GM18907 (cell line): Measurements from ENCODE around the gene CHN2.
"Not testable (repeated sequence)": the region's sequence is repeated elsewhere in the genome, so short reads cannot be mapped to it uniquely, and the experiment has no call there.

Experiments
- ATAC-seq: cut with Tn5 transposase; IDR thresholded peaks from one replicate; pipeline ENCODE4 v1.9.1; 2021; ENCODE audit warnings: mild to moderate bottlenecking, moderate library complexity; ENCODE audit not compliant: unreplicated experiment

The CHN2 gene

GRCh38 chr7:29254591-29254990 is 60.0 kb downstream of the CHN2 start:
- no peak for ATAC-seq

DNA sequence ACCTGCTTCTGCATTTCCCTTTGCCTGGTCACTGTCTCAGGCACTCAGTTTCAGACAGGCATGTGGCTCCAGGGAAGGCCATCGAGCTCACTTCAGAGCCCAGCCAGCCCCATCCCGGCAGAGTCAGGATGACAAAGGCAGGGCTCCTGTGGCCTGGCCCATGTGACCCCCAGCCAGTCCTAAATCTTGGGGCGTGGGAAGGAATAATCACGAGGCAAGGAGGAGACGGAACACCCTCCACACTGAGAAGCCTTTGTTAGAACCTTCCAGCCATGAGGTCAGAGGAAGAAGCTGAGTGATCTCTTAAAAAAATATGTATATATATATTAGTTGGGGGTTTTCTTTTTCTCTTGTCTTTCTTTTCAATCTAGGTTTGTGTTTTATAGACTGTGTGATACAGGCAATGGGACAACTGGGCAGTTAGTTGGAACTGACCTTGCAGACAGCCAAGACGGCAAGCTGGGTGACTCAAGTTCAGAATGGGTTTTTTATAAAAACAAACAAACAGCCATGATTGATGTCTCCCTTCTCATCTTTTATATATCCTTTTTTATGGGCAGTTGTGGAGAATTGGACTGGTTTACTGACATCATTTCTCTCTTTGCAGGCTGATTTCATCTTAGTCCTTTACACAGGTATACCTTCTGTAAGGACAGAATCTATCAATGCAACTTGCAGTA is 60.8 kb downstream of the CHN2 start:
- no peak for ATAC-seq

GRCh38 chr7:29255906-29256692 is 61.5 kb downstream of the CHN2 start:
- ATAC-seq: no peak

DNA sequence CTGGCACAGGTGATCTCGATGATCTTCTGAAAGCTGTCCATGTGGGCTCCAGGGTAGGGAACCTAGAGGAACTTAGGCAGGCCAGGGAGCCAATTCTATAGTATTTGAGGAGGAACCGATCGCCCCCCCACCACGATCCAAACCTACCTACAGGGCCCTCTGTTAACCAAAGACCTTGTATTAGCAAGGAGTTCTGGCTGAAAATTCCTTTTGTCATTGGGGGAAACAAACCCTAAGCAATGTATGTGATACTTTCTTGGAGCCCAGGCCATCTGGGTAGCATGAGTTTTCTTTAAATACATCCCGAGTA is 62.1 kb downstream of the CHN2 start:
- no peak for ATAC-seq

- ATAC-seq: no peak
Observed at GRCh38 chr7:29258951-29259350, 64.4 kb downstream of the CHN2 start.

DNA sequence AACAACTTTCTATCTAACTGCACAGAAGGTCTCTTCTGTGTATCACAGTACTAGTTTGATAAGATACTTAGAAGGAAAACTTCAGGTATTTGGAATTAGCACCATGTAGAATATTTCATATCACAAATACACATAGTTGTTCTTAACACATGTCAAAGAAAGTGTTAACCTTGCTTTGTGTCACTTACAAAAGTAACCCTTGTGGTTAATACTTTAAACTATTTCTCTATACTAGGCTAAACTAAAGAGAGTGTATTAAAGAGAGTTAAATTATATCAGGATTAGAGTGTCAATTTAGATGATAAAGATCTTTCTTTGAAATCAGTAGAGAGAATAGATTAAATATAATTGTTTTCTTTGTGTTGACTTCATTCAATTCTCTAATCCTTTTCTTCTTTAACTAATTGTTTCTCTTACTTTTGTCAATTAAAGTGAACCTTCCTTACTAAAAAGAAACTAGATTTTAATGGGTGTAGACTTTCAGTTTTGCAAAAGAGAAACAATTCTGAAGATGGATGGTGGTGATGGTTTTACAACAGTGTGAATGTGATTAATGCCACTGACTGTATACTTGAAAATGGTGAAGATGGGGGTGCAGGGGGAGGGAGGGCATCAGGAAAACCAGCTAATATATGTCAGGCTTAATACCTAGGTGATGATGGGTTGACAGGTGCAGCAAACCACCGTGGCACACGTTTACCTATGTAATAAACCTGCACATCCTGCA is 67.8 kb downstream of the CHN2 start:
- no peak for ATAC-seq

- ATAC-seq: not testable (repeated sequence)
Observed at GRCh38 chr7:29263601-29264207, 69.1 kb downstream of the CHN2 start.

GRCh38 chr7:29265208-29265923 is 70.8 kb downstream of the CHN2 start:
- no peak for ATAC-seq

DNA sequence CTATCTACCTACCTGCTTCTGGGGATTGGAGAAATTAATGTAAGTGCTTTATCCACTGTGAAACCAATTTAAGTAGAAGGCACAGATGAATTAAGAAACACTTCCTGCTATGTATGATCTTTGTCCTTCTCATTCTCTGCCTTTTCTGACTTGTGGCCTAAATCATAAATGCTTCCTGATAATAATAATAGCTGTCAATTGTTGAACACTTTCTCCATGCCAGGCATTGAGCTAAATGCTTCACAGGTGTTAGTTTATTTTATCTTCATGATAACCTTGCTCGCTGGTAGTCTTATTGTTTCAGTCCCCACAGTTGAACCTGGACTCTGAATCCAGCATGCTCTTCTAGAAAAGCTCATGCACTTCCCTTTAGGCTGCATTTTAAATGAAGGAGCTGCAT is 75.4 kb downstream of the CHN2 start:
- no peak for ATAC-seq

- no peak for ATAC-seq
Observed at GRCh38 chr7:29270594-29271318, 76.2 kb downstream of the CHN2 start.

DNA sequence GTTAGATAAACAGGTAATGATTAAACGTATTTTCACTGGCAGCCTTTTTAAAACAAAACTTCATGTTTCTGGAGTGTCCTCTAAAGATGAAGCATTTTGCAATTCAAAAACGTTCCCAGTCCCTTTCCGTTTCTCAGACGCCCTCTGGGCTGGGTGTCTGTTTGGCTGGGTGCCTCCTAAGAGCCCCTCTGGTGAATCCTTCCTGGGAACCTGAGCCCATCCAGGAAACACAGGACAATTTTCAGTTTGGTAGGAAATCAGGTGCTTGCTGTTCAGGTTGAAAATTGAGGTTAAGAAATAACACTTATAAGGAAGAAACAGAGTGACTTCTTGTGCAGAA is 76.7 kb downstream of the CHN2 start:
- ATAC-seq: no peak

DNA sequence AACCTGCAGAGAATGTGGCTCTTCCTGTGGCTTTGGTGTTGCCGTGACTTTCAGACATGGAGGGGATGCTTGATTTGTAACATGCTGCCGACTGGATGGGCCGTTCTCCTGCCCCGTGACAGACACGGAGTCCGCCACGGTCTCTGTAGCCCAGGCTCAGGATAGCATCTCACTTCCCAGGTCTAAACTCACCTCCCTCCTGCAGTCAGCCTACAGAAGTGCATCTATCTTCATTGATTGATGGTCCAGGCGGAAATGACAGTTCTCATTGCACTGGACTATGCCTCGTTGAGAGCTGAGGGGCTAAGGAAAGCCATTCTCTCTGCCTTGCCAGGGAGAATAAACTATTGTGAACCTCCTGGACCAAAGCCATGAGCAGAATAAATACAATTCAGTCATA is 77.5 kb downstream of the CHN2 start:
- ATAC-seq: no peak

GRCh38 chr7:29274146-29275017 is 79.8 kb downstream of the CHN2 start:
- no peak for ATAC-seq

- no peak for ATAC-seq
Observed at GRCh38 chr7:29275018-29275318, 80.4 kb downstream of the CHN2 start.

DNA sequence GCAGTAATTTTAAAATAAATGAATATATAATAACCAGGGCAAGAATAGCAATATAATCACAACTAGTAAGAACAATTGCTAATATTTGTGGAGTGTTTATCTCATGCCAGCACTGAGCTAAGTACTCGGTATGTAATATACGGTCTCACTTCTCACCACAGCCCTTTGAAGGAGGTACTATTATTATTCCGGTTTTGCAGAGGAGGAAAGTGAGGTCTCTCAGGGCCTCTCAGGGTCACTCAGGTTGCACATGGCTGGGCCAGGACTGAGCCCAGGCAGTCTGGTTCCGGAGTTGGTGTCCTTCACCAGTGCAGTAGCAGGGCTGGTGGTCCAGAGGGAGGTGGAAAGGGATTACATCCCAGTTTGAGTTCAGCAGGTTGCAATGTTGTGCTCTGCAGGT is 80.9 kb downstream of the CHN2 start:
- no peak for ATAC-seq

DNA sequence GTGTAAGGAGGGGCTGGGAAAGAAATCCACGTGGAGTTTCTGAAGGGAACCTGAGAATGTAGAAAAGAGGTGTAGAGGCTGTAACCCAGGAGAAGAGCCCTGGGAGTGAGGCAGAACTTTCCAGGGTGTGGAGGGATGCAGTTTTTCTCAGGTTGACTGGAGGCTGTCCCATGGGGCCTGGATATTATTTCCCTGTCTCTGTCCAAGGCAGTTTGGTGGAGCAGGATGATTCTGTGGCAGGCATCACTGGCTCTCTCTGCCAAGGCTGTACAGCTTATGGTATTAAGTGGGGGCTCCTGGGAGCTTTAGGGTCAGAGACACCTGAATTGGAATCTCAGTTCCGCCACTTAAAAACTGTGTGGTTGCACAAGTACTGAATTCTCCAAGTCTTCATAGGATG is 81.6 kb downstream of the CHN2 start:
- ATAC-seq: no peak

- no peak for ATAC-seq
Observed at GRCh38 chr7:29276806-29277205, 82.2 kb downstream of the CHN2 start.

GRCh38 chr7:29277436-29278215 is 83.1 kb downstream of the CHN2 start:
- ATAC-seq: no peak
